ENCODE results near the gene TMCC3.

GRCh38 chr12:94658931-94659330, 8.6 kb upstream of the TMCC3 start:
- TF ChIP-seq EZH2 (IDR thresholded peaks at IDR 0.05; ENCODE audit: low read depth), result no peak
- no peak for TF ChIP-seq CTCF (conservative IDR thresholded peaks at IDR 0.05)
